ENCODE results near the gene NKAIN2. TPM values are rescaled to one million over a fixed set of nuclear protein-coding genes. Genes with fewer than 3 reads are reported as not detected.

Gene NKAIN2
- total RNA-seq, 2 experiments from 2014 or later, result not detected

Other genes starting within 250 kb of the NKAIN2 start
- not detected for gene TRDN, start 166.9 kb upstream of the NKAIN2 start, total RNA-seq